NOMO-1 treated with dmso at 0.1 percent for 144 hours (cell line): Measurements from ENCODE around the gene PPP3R1.

Source experiments
- DNase-seq: peaks from one replicate; lab custom pipeline; 2025; ENCODE audit not compliant: unreplicated experiment; lab: John Stamatoyannopoulos, UW

The PPP3R1 gene

DNA sequence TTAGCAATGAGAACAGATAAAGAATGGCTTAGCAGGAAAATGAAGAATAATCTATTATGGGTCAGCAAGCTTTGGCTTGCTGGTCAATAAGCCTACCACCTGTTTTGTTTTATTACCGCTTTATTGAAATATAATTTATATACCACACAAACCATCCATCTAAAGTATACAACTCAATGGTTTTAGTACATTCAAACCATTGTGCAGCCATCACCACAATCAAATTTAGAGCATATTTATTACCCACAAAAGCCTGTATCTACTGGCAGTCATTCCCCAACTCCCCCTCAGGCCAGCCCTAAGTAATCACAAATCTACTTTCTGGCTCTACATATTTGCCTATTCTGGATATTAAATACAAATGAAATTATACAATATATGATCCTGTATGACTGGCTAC, 17.2 kb downstream of the PPP3R1 start:
- no peak for DNase-seq

DNA sequence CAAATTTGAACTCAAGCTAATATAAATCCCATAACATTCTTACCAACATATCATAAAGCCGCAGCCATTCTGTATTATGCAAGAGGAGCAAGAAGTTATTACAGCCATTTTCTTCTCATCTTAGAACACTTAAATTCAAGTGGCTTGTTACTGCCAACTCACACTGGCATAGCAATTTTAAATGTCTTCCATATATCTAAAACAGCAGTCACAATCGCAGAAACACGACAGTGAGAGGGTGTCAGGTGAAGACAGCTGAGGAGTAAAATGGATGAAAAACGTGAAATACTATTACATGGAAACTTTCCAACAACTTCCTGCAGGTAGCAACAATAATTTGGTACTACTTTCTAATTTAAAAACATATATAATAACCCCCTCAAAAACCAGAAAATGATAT, 17.9 kb downstream of the PPP3R1 start:
- DNase-seq: no peak

GRCh38 chr2:68231061-68231372, 21.3 kb downstream of the PPP3R1 start:
- no peak for DNase-seq

DNA sequence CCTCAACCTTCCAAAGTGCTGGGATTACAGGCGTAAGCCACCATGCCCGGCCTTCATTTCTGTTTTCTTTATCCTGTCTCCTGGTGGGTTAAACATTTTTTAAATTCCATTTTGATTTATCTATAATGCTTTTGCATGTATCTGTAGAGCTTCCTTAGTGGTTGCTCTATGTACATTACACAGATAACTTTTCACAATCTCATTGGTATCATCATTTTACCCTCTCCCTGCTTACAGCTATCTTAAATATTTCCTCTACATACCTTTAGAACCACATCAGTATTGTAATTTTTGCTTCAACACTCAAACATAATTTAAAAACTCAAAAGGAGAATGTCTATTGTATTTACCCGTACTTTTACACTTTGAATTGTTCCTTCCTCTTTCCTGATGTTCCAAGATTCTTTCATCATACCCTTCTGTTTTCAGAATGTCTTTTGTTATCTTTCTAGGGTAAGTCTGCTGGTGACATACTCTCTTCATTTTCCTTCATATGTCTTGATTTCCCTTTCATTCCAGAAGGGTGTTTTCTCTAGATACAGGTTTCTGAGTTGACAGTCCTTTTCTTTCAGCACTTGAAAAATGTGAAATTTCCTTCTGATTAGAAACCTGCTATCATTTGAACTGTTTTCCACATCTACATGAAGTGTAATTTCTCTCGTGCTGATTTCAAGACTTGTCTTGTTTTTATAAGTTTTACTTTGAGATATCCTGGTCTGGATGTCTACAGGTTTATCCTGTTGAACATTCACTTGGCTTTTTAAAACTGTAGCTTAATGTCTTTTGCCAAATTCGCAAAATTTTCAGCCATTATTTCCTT, 21.9 kb downstream of the PPP3R1 start:
- no peak for DNase-seq

GRCh38 chr2:68226794-68227193, 25.5 kb downstream of the PPP3R1 start:
- no peak for DNase-seq

- DNase-seq: peak; percentile 22
Measured at GRCh38 chr2:68225119-68225632, 27.2 kb downstream of the PPP3R1 start.

DNA sequence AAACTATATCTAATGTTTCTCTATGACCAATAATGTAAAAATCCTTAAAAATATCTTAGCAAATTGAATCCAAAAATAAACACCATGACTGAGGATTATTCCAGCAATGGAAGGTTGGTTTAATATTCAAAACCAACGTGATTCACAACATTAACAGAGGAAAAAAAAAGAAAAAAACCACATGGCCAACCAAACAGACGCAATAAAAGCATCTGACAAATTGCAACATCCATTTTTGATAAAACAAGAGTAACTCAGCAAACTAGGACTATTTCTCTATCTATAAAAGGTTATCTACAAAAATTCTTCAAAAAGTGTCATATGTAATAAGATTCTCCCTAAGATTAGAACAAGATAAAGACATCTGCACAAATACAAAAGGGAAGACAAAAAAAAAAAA, 28.9 kb downstream of the PPP3R1 start:
- no peak for DNase-seq

DNA sequence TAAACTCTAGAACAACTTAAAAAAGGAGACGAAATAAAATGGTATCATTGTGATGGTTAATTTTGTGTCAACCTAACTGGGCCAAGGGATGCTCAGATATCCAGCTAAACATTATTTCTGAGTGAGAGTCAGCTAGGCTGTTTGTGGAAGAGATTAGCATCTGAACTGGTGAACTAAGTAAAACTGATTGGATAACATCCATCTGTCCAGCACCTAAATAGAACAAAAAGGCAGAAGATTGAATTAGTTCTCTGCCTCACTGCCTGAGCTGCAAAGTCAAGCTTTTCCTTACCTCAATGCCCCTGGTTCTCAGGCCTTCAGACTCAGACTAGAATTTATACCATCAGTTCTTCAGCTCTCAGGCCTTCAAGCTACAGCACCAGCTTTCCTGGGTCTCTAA, 30.0 kb downstream of the PPP3R1 start:
- DNase-seq: no peak

- no peak for DNase-seq
Measured at GRCh38 chr2:68218343-68218901, 33.9 kb downstream of the PPP3R1 start.

DNA sequence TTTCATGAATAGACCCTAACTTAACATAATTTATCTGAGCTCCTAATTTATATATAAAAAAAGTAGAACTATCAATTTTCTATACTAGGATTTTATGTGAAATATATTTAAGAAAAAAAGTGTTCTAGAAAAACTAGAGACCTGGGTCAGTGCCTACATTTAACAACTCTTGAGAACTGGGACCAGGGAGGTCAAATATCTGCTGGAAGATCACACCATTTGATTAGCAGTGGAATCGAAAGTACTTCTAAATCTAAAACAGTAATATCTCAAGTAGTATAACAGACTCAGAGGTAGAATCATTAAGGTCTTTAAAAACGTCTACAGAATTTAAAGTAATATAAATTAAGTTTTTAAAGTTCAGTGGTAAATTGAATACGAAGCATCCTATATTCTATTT, 34.6 kb downstream of the PPP3R1 start:
- DNase-seq: no peak

GRCh38 chr2:68216454-68217310, 35.6 kb downstream of the PPP3R1 start:
- no peak for DNase-seq

DNA sequence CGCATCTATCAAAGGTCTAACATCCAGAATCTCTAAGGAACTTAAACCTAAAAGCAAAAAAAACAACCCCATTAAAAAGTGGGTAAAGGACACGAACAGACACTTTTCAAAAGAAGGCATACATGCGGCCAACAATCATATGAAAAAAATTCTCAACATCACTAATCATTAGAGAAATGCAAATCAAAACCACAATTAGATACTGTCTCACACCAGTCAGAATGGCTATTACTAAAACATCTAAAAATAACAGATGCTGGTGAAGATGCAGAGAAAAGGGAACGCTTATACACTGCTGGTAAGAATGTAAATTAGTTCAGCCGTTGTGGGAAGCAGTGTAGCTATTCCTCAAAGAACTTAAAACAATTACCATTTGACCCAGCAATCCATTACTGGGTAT, 38.0 kb downstream of the PPP3R1 start:
- DNase-seq: no peak

DNA sequence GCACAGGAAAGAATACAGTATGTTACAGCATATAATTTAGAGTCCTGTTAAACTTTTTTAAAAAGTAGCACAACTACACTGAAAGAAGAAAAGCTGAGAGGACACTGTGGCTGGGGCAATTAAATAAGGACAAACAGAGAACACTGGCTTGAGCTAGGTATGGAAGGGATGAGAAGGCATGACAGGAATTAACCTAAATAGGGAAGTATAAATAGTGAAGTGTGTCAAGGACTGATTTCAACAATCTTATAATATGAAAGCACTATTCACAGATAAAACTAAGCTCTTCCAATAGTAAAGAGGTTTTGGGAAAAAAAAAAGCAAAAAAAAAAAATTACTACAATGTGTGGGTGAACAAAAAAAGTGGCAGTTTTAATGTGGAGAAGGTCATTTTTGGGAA, 45.5 kb downstream of the PPP3R1 start:
- no peak for DNase-seq

- DNase-seq: no peak
Measured at GRCh38 chr2:68203587-68203986, 48.7 kb downstream of the PPP3R1 start.

GRCh38 chr2:68200157-68200787, 52.1 kb downstream of the PPP3R1 start:
- no peak for DNase-seq

DNA sequence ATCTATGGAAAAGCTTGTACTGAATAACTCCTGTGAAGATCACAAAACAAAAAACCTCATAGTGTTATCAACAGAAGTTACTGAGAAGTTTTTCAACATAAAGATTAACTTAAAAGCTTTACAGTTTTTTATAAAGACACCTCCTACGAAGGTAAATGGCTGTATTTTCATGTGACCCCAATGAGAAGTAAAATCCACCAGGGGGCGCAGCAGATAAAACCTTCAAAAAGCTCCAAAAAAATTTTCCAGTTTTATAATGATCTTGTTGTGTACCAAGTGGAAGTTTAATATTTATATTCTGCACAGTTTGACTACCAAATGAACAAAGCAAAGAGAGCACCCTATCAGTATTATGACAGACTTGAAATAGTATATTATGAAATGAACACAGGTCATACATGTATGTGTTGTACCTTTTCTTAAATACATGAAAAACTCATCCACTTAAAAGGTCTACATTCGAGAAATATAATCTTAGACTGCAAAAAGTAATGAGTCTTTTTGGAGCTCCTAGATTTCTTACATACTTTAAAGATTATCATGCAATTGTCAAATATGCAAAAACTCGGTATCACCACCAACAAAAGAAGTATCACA, 56.1 kb downstream of the PPP3R1 start:
- peak; percentile 7 for DNase-seq

DNA sequence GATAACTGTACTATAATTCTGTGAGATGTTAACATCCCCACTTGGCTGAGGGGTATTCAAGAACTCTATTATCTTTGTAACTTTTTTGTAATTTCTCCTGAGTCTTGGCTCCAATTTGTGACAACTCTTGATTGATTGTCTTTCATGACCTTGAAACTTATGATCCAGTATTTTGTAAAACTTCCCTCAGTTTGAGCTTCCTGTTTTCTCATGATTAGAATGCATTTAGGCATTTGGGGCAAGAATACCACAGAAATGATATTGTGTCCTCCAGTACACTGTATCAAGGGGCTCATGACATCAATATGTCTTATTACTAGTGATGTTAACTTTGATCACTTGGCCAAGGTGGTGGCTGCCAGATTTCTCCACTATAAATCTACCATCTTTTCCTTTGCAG, 57.2 kb downstream of the PPP3R1 start:
- no peak for DNase-seq

DNA sequence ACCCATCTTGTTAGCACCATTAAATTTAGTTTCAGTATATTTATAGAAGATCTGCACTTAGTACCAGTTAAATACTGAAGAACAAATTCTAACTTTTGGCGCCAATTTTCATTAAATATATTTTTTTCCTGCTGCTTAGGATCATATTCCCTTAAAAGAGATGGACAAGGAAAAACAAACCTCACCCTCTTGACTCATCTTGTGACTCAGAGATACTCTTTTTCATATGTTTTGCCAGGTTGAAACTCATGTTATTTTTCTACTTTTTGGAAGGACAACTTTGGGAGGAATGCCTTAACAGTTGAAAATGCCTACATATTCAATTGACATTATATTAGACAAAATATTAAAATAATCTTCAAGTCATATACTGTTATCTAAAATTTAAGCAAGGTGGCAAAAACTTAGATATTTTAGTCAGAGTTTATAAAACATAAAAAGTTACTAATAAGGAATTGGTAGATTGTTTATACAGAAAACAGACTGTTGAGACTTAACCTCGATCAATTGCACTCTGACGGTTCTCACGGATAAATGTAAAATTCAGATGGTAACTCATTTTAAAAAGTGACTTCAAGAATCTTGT, 58.5 kb downstream of the PPP3R1 start:
- no peak for DNase-seq

- no peak for DNase-seq
Measured at GRCh38 chr2:68193144-68193543, 59.2 kb downstream of the PPP3R1 start.

DNA sequence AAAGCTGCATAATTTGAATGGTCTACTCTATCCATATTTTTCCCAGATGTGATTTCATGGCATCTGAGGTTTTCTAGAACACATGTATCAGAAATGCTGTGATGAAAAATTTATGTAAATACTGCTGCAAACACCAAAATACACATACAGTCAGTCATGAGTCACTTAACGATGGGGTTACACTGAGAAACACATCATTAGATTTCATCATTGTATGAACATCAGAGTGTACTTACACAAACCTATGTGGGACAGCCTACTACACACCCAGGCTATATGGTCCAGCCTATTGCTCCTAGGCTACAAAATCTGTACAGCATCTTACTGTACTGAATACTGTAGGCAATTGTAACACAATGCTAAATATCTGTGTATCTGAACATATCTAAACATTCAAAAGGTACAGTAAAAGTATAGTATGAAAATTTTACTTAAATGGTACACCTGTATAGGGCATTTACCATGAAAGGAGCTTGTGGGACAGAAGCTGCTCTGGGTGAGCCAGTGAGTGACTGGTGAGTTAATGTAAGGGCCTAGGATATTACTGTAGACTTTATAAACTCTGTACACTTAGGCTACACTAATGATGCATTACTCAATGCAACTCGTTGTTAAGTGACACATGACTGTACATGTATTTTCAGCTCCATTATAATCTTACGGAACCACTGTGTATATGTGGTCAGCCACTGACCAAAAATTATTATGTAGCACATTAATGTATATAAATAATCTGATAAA, 61.2 kb downstream of the PPP3R1 start:
- no peak for DNase-seq
